BE2C (cell line): ENCODE results near the gene LONRF2.

Source experiments
- DNase-seq: peaks from one replicate; pipeline ENCODE4 v3.0.0-alpha.2; 2020
- H3K27me3 ChIP-seq: fragments of 250-450 bp; sonication (Bioruptor Pico); 2 replicates; pipeline ENCODE4 v1.5.1; 2020; ENCODE audit warnings: mild to moderate bottlenecking
- H3K36me3 ChIP-seq: fragments of 250-450 bp; sonication (Bioruptor Pico); 2 replicates; pipeline ENCODE4 v1.5.1; 2020; ENCODE audit warnings: mild to moderate bottlenecking
- H3K4me1 ChIP-seq: fragments of 250-450 bp; sonication (Bioruptor Pico); 2 replicates; pipeline ENCODE4 v1.5.1; 2020
- H3K4me3 ChIP-seq: 2 replicates; pipeline ENCODE4 v1.5.1; 2011; ENCODE audit warnings: low read depth, low read length
- H3K9me3 ChIP-seq: fragments of 250-450 bp; sonication (Bioruptor Pico); 2 replicates; pipeline ENCODE4 v1.5.1; 2020
- CTCF ChIP-seq: IDR thresholded peaks from 2 replicates; pipeline ENCODE4 v1.5.1; 2012; ENCODE audit warnings: mild to moderate bottlenecking, low read depth, low read length

The LONRF2 gene

GRCh38 chr2:100309311-100309710, 13.0 kb downstream of the LONRF2 start:
- Histone ChIP-seq H3K9me3 (no peaks in the 10 kb centered on the region), H3K27me3 (no peaks in the 10 kb centered on the region), H3K4me1 (no peaks in the 10 kb centered on the region), H3K36me3 (no peaks in the 10 kb centered on the region), H3K4me3 (no peak overlapping the region)
- DNase-seq = no peak
- no peak for TF ChIP-seq CTCF

- Histone ChIP-seq H3K36me3 (no peaks in the 10 kb centered on the region), H3K9me3 (no peaks in the 10 kb centered on the region)
- TF ChIP-seq CTCF = no peak
These were observed 18.6 kb downstream of the LONRF2 start for GRCh38 chr2:100303744-100304143.

GRCh38 chr2:100302585-100302892, 19.8 kb downstream of the LONRF2 start:
- no peak for TF ChIP-seq CTCF
- no peak overlapping the region for H3K4me3 ChIP-seq
- no peaks in the 10 kb centered on the region for H3K27me3 ChIP-seq
- no peaks in the 10 kb centered on the region for H3K4me1 ChIP-seq
- H3K36me3 ChIP-seq = no peaks in the 10 kb centered on the region
- H3K9me3 ChIP-seq = no peaks in the 10 kb centered on the region
- no peak for DNase-seq

More at GRCh38 chr2:100303744-100304143, 18.6 kb downstream of the LONRF2 start:
- Histone ChIP-seq H3K27me3 (no peaks in the 10 kb centered on the region), H3K4me1 (no peaks in the 10 kb centered on the region), H3K4me3 (no peak overlapping the region)
- DNase-seq = no peak

GRCh38 chr2:100301881-100302584, 20.3 kb downstream of the LONRF2 start:
- Histone ChIP-seq H3K4me3 (no peak overlapping the region), H3K4me1 (no peaks in the 10 kb centered on the region), H3K27me3 (no peaks in the 10 kb centered on the region), H3K9me3 (no peaks in the 10 kb centered on the region), H3K36me3 (no peaks in the 10 kb centered on the region)
- DNase-seq = no peak
- TF ChIP-seq CTCF = no peak

GRCh38 chr2:100299548-100299947, 22.8 kb downstream of the LONRF2 start:
- Histone ChIP-seq H3K27me3 (no peaks in the 10 kb centered on the region), H3K9me3 (no peaks in the 10 kb centered on the region), H3K4me1 (no peaks in the 10 kb centered on the region), H3K36me3 (no peaks in the 10 kb centered on the region; the same call in 1 of the 2 replicates), H3K4me3 (no peak overlapping the region)
- DNase-seq = no peak
- no peak for TF ChIP-seq CTCF

GRCh38 chr2:100297511-100297910, 24.8 kb downstream of the LONRF2 start:
- Histone ChIP-seq H3K9me3 (no peaks in the 10 kb centered on the region), H3K36me3 (no peaks in the 10 kb centered on the region; the same call in 1 of the 2 replicates), H3K4me1 (no peaks in the 10 kb centered on the region), H3K27me3 (no peaks in the 10 kb centered on the region), H3K4me3 (no peak overlapping the region)
- no peak for DNase-seq
- no peak for TF ChIP-seq CTCF
